Measurements from ENCODE around the gene SLC26A11.

Gene SLC26A11

DNA sequence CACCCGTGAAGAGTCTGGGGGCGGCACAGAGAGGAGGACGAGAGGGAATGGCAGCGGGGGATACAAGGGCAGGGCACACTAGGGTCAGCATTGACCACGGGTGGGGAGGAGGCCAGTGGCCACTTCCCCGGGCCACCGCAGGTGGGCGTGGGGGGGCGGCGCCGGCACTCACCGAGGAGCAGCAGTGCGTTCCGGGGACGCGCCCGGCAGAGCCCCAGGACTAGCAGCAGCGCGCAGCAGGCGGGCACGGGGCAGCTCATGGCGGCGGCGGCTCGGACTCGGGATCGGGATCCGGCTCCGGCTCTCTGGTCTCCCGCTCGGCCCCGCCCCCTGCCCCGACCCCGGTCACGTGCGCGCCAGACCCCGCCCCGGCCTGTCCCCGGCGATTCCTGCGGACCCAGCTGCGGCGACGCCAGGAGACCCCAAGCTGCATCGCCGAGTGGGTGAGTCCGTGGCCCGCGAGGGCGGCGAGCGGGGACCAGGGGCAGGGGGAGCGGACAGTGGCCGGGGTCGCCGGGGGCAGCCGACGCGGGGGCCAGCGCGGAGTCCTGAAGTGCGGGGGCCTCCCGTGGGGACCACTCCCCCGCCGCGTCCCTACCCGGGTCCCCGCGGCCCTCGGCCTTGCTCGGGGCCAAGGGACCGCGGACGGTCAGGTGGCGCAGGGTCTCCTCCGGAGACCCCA, at the start of gene SLC26A11, which contains the start of gene SGSH:
SLC26A11 (plus strand) TSS at position 374 of the 682 bp plus-strand sequence. CDS start 1,134 bp downstream, outside the sequence.
SGSH (minus strand) TSS at position 280 of the 682 bp plus-strand sequence; CDS start at position 260, 20 bp downstream.
- DNase-seq (ENCODE audit: low spot score) (peak; percentile 95), FAIRE-seq (peak; percentile 75)

GRCh38 chr17:80171681-80172080, 48.5 kb upstream of the SLC26A11 start:
- DNase-seq (ENCODE audit: low spot score): no peak
- FAIRE-seq: no peak

- FAIRE-seq: no peak
- no peak for DNase-seq (ENCODE audit: low spot score)
Measured at GRCh38 chr17:80173126-80173525, 47.1 kb upstream of the SLC26A11 start.

GRCh38 chr17:80173916-80174315, 46.3 kb upstream of the SLC26A11 start:
- FAIRE-seq: no peak
- DNase-seq (ENCODE audit: low spot score): no peak

DNA sequence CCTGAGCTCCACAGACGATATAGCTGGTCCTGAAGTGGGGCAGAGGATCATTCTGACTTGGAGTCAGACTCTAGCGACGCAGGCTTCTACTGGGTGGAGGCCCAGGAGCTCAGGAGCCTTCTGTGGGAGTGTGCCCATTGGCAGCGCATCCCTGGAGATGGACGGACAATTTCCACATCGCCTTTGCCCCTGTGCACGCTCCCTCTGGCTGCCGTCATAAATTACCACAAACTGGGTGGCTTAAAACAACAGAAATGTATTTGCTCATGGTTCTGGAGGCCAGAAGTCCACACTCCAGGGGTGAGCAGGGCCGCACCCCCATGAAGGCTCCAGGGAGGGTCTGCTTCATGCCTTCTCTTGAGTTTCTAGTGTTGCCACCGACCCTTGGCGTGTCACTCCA, 43.5 kb upstream of the SLC26A11 start:
- FAIRE-seq: no peak
- no peak for DNase-seq (ENCODE audit: low spot score)

GRCh38 chr17:80177986-80178595, 42.1 kb upstream of the SLC26A11 start:
- DNase-seq (ENCODE audit: low spot score): no peak
- FAIRE-seq: no peak

- DNase-seq (ENCODE audit: low spot score) (no peak), FAIRE-seq (no peak)
Measured at GRCh38 chr17:80180192-80180591, 40.0 kb upstream of the SLC26A11 start.

GRCh38 chr17:80181431-80181830, 38.8 kb upstream of the SLC26A11 start:
- no peak for FAIRE-seq

GRCh38 chr17:80182118-80182844, 37.9 kb upstream of the SLC26A11 start:
- DNase-seq (ENCODE audit: low spot score): no peak
- no peak for FAIRE-seq

More at GRCh38 chr17:80181431-80181830, 38.8 kb upstream of the SLC26A11 start:
- DNase-seq (ENCODE audit: low spot score): no peak

- no peak for FAIRE-seq
- DNase-seq (ENCODE audit: low spot score): no peak
Measured at GRCh38 chr17:80182845-80183223, 37.4 kb upstream of the SLC26A11 start.

DNA sequence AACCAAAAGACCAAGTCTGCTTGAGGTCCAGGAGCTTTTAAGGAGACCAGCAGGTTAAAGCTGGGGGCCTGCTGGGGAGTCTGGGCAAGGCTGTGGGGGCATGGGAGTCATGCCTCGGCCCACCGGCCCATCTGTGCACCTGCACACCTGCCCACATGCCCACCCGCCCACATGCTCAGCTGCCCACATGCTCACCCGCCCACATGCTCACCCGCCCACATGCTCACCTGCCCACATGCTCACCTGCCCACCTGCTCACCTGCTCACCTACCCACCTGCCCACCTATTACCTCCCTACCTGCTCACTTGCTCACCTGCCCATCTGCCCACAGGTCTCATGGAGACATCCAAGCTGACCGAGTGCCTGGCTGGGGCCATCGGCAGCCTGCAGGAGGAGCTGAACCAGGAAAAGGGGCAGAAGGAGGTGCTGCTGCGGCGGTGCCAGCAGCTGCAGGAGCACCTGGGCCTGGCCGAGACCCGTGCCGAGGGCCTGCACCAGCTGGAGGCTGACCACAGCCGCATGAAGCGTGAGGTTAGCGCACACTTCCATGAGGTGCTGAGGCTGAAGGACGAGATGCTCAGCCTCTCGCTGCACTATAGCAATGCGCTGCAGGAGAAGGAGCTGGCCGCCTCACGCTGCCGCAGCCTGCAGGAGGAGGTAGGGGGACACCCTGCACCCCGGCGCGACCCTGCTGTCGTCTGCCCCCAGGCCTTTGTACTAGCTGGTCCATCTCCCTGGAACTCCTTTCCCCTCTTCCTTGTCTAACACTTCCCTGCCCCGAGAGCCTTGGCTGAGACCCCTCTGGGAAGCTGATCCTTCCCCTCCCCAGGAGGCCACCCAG, 36.4 kb upstream of the SLC26A11 start:
- FAIRE-seq (peak; percentile 92), DNase-seq (ENCODE audit: low spot score) (no peak)

DNA sequence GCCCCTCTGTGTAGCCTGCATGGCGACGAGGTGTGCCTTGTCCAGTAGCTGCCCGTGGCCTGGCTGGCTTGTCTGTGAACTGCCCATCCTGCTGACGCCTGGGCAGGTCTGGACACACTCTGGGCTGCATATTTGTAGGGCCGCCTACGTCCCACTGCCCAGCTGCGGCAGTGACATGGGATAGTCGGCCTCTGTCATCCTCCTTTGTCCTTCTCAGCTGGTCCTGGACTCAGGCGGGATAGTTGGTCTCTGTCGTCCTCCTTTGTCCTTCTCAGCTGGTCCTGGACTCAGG, 35.9 kb upstream of the SLC26A11 start:
- DNase-seq (ENCODE audit: low spot score) (no peak), FAIRE-seq (no peak)

DNA sequence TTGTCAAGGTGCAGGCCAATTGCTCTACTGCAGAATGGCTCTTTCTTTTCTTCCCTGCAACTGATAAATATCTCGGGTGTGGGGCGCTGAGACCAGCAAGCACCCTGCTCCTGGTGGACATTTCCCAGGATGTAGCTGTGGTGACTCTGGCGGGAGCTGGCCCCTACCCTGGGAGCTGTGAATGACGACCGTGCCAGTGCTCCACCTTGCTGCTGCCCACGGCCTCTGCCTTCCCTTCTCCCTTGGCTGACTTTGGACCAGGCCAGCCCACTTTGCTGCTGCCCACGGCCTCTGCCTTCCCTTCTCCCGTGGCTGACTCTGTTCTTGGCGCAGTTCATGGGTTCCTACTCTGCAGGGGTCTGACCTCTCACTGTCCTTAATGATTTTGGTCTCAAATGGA, 34.3 kb upstream of the SLC26A11 start:
- DNase-seq (ENCODE audit: low spot score): no peak
- no peak for FAIRE-seq

- DNase-seq (ENCODE audit: low spot score) (peak; percentile 50), FAIRE-seq (peak; percentile 92)
Measured at GRCh38 chr17:80187090-80187489, 33.1 kb upstream of the SLC26A11 start.

DNA sequence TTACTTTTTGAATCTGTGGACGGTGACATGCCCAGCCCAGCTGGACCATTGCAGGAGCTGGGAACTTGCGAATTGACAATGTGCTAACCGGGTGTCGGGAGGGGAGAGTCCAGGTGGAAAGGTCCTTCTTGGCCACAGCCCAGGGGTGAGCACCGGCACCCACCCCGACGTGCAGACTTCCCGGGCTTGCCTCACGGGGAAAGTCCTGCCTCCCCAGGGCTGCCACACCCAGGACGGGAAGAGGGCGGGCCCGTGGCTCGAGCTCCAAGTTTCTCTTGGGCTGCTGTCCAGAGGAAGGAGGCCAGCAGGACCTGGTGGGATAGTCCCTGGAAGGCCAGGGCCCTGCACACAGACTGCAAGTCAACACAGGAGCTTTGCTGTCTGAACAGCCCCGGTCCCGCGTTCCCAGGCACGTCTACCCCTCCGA, 32.7 kb upstream of the SLC26A11 start:
- no peak for FAIRE-seq
- DNase-seq (ENCODE audit: low spot score): peak; percentile 85

DNA sequence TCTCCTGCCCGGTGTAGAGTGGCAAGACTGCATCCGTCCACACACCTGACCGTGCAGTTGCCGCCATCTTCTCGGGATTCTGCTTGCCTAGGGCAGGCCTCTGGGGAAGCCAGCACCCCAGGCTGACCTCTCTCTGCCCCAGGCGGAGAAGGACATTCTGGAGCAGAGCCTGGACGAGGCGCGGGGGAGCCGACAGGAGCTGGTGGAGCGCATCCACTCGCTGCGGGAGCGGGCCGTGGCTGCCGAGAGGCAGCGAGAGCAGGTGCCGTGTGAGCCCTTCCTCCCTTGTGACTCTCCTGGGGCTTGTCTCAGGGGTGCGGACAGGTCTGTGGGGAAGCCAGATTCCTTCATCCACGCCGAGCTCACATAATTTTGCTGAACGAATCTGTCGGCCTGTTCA, 30.6 kb upstream of the SLC26A11 start:
- DNase-seq (ENCODE audit: low spot score) (no peak), FAIRE-seq (no peak)

DNA sequence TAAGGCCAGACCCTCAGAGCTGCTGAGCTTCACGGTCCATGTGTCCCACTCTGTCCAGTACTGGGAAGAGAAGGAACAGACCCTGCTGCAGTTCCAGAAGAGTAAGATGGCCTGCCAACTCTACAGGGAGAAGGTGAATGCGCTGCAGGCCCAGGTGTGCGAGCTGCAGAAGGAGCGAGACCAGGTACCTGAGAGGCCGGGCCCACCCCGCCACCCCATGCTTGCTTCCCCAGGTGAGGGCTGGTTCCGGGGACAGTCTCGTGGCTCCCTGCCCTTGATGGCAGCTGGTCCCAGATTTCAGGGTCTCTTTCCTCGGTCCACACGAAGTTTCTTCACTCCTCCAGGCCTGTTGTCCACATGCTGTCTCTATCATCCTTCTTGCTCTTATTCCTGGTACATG, 29.5 kb upstream of the SLC26A11 start:
- FAIRE-seq: no peak
- no peak for DNase-seq (ENCODE audit: low spot score)

GRCh38 chr17:80191192-80191591, 29.0 kb upstream of the SLC26A11 start:
- DNase-seq (ENCODE audit: low spot score): no peak
- FAIRE-seq: peak; percentile 80

GRCh38 chr17:80191865-80192661, 28.2 kb upstream of the SLC26A11 start:
- DNase-seq (ENCODE audit: low spot score) (no peak), FAIRE-seq (no peak)

- no peak for FAIRE-seq
Measured at GRCh38 chr17:80195141-80195540, 25.1 kb upstream of the SLC26A11 start.

More at GRCh38 chr17:80195141-80195540, 25.1 kb upstream of the SLC26A11 start:
- no peak for DNase-seq (ENCODE audit: low spot score)
